Panc1 (cell line): Measurements from ENCODE around the gene LYZL2. TPM values are rescaled to one million over a fixed set of nuclear protein-coding genes. Genes with fewer than 3 reads are reported as not detected.

Experiments used
- ATAC-seq: fragments of 200-7000 bp; cut with Tn5 transposase; 2 replicates; pipeline ENCODE4 v1.9.1; 2020; ENCODE audit warnings: mild to moderate bottlenecking, moderate library complexity
- BruUV-seq: library from RNA; stranded (reverse); fragments of 400-500 nt; replicated peaks from 2 replicates; lab custom pipeline; 2021; lab: Mats Ljungman, UMichigan
- CTCF ChIA-PET: fragments of 300-600 bp; sonication (Branson Sonifier 250); formaldehyde crosslinking; loops from one replicate; lab custom pipeline; 2022; ENCODE audit warnings: antibody characterized with exemption; lab: Charles Lee
- POLR2A ChIA-PET: fragments of 300-600 bp; sonication (Branson Sonifier 250); formaldehyde crosslinking; loops from one replicate; lab custom pipeline; 2022; ENCODE audit warnings: antibody characterized with exemption; lab: Charles Lee
- DNase-seq: peaks from one replicate; pipeline ENCODE4 v3.0.0-alpha.2; 2010; ENCODE audit warnings: low read depth, low spot score
- H3K27ac ChIP-seq: 2 replicates; pipeline ENCODE4 v1.5.1; 2011; ENCODE audit warnings: mild to moderate bottlenecking, low read length, inconsistent platforms
- H3K27me3 ChIP-seq: fragments of 200-500 bp; sonication (Bioruptor generic); 2 replicates; pipeline ENCODE4 v1.6.0; 2014; ENCODE audit warnings: low read length, inconsistent platforms; ENCODE audit not compliant: control insufficient read depth, insufficient read depth
- H3K36me3 ChIP-seq: fragments of 200-500 bp; sonication (Bioruptor generic); 2 replicates; pipeline ENCODE4 v1.5.1; 2014; ENCODE audit warnings: inconsistent platforms, mild to moderate bottlenecking, low read length, moderate library complexity; ENCODE audit not compliant: control insufficient read depth, insufficient read depth
- H3K4me1 ChIP-seq: 2 replicates; pipeline ENCODE4 v1.5.1; 2011; ENCODE audit warnings: inconsistent platforms, mild to moderate bottlenecking, low read length, moderate library complexity; ENCODE audit not compliant: control insufficient read depth, insufficient read depth
- H3K4me3 ChIP-seq, 2 experiments: 2 replicates each; pipeline ENCODE4 v1.5.1; 2011 to 2012; ENCODE audit warnings: low read depth in 2 of 2, low read length in 2 of 2, mild to moderate bottlenecking in 2 of 2, inconsistent platforms in 1 of 2, moderate library complexity in 1 of 2
- H3K9me3 ChIP-seq: fragments of 200-500 bp; sonication (Bioruptor generic); 2 replicates; pipeline ENCODE4 v1.5.1; 2014; ENCODE audit warnings: low read depth, mild to moderate bottlenecking, inconsistent platforms, low read length, moderate library complexity; ENCODE audit not compliant: control insufficient read depth, insufficient read depth
- CTCF ChIP-seq: fragments of 450-650 bp; IDR thresholded peaks from 2 replicates; pipeline ENCODE4 v1.5.1; 2017; ENCODE audit warnings: mild to moderate bottlenecking
- POLR2AphosphoS5 ChIP-seq: IDR thresholded peaks from 2 replicates; pipeline ENCODE4 v1.6.1; 2012; ENCODE audit warnings: mild to moderate bottlenecking, low read depth, low read length, moderate library complexity
- SIN3A ChIP-seq: IDR thresholded peaks from 2 replicates; pipeline ENCODE4 v1.6.1; 2012; ENCODE audit warnings: low read depth, mild to moderate bottlenecking, low read length, moderate library complexity, borderline replicate concordance; ENCODE audit not compliant: insufficient read depth
- TCF7L2 ChIP-seq: IDR thresholded peaks from 2 replicates; pipeline ENCODE4 v1.6.1; 2011; ENCODE audit warnings: mild to moderate bottlenecking, low read depth, low read length, inconsistent platforms
- in situ Hi-C: cut with HindIII; loops from 2 replicates; pipeline ENCODE4 v1.10.0; 2016; ENCODE audit warnings: low sequenced_read_pairs, low pct_unique_long_range_greater_than_20kb
- intact Hi-C: fragments of 100-400 bp; cut with micrococcal nuclease; formaldehyde crosslinking; loops from one replicate; pipeline ENCODE4 v1.10.0; 2022; ENCODE audit not compliant: unreplicated experiment
- total RNA-seq: library from RNA; stranded (reverse); gene quantifications from one replicate; pipeline ENCODE4 v1.2.1, GENCODE V29; 2021; ENCODE audit not compliant: unreplicated experiment
- TF ChIP-seq, protein P1 (sequence below), 2 experiments: IDR thresholded peaks; 2 replicates each; pipeline ENCODE4 v1.6.1; 2011 to 2012; ENCODE audit warnings: low read depth in 2 of 2, control low read depth in 1 of 2, low read length in 1 of 2, mild to moderate bottlenecking in 1 of 2, moderate library complexity in 1 of 2; ENCODE audit not compliant: insufficient read depth in 1 of 2

LYZL2 gene
- total RNA-seq, 1 experiment from 2014 or later: not detected

- peaks cover 2% of the 10 kb centered on the region for H3K27me3 ChIP-seq
- H3K36me3 ChIP-seq: no peaks in the 10 kb centered on the region
- CTCF ChIA-PET: no interaction called here
- intact Hi-C loops: no loop called here
- in situ Hi-C loops: no loop called here
- no peak overlapping the region for H3K27ac ChIP-seq
- no peak for DNase-seq
- TF ChIP-seq, protein P1, sequence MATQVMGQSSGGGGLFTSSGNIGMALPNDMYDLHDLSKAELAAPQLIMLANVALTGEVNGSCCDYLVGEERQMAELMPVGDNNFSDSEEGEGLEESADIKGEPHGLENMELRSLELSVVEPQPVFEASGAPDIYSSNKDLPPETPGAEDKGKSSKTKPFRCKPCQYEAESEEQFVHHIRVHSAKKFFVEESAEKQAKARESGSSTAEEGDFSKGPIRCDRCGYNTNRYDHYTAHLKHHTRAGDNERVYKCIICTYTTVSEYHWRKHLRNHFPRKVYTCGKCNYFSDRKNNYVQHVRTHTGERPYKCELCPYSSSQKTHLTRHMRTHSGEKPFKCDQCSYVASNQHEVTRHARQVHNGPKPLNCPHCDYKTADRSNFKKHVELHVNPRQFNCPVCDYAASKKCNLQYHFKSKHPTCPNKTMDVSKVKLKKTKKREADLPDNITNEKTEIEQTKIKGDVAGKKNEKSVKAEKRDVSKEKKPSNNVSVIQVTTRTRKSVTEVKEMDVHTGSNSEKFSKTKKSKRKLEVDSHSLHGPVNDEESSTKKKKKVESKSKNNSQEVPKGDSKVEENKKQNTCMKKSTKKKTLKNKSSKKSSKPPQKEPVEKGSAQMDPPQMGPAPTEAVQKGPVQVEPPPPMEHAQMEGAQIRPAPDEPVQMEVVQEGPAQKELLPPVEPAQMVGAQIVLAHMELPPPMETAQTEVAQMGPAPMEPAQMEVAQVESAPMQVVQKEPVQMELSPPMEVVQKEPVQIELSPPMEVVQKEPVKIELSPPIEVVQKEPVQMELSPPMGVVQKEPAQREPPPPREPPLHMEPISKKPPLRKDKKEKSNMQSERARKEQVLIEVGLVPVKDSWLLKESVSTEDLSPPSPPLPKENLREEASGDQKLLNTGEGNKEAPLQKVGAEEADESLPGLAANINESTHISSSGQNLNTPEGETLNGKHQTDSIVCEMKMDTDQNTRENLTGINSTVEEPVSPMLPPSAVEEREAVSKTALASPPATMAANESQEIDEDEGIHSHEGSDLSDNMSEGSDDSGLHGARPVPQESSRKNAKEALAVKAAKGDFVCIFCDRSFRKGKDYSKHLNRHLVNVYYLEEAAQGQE (IDR thresholded peaks at IDR 0.05; ENCODE audit: insufficient read depth in 1 of 2, low read depth in 2 of 2, low read length in 1 of 2): no peak
- no peak for TF ChIP-seq CTCF
- TF ChIP-seq TCF7L2: no peak
- TF ChIP-seq POLR2AphosphoS5: no peak
- no peak for TF ChIP-seq SIN3A
- H3K4me1 ChIP-seq: no peaks in the 10 kb centered on the region
- ATAC-seq: no peak
- POLR2A ChIA-PET: no interaction called here
- BruUV-seq: no TSS peak
- H3K9me3 ChIP-seq: no peaks in the 10 kb centered on the region
- H3K4me3 ChIP-seq: no peak overlapping the region
Measured at GRCh38 chr10:30574432-30574796, 55.1 kb downstream of the LYZL2 start.

- in situ Hi-C loops: no loop called here
- CTCF ChIA-PET: no interaction called here
Measured at GRCh38 chr10:30573721-30574431, 55.7 kb downstream of the LYZL2 start.

More at GRCh38 chr10:30573721-30574431, 55.7 kb downstream of the LYZL2 start:
- DNase-seq (no peak), ATAC-seq (no peak)
- H3K36me3 ChIP-seq: no peaks in the 10 kb centered on the region
- BruUV-seq: no TSS peak
- H3K4me3 ChIP-seq: no peak overlapping the region
- peaks cover 2% of the 10 kb centered on the region for H3K27me3 ChIP-seq
- TF ChIP-seq SIN3A (no peak), POLR2AphosphoS5 (no peak), CTCF (no peak), TCF7L2 (no peak)
- TF ChIP-seq, protein P1 (IDR thresholded peaks at IDR 0.05; ENCODE audit: insufficient read depth in 1 of 2, low read depth in 2 of 2, low read length in 1 of 2): no peak
- H3K4me1 ChIP-seq: no peaks in the 10 kb centered on the region
- POLR2A ChIA-PET: no interaction called here
- intact Hi-C loops: no loop called here
- no peaks in the 10 kb centered on the region for H3K9me3 ChIP-seq
- H3K27ac ChIP-seq: no peak overlapping the region
